Thoracic aorta (tissue), 2 donors: ENCODE data around the gene CCDC88C. TPM values are rescaled to one million over a fixed set of nuclear protein-coding genes. Genes with fewer than 3 reads are reported as not detected.

ENCODE experiments used
- ATAC-seq: fragments of 150-250 bp; one replicate; pipeline ENCODE4 v1.8.0; 2017; ENCODE audit warnings: low read depth; ENCODE audit not compliant: insufficient number of reproducible peaks, low FRiP score
- DNase-seq: peaks from one replicate; pipeline ENCODE4 v3.0.0-alpha.2; 2020; ENCODE audit warnings: low spot score
- H3K27ac ChIP-seq, 2 donors: fragments of 200-600 bp; sonication (generic); 1 replicate in 1 of 2; 2 replicates in 1 of 2; pipeline ENCODE4 v1.5.1; 2016; ENCODE audit warnings: mild to moderate bottlenecking in 2 of 2, moderate library complexity in 2 of 2
- H3K27me3 ChIP-seq: fragments of 200-600 bp; sonication (generic); replicated peaks from 2 replicates; pipeline ENCODE4 v1.6.0; 2016; ENCODE audit warnings: mild to moderate bottlenecking; ENCODE audit not compliant: insufficient read depth
- H3K36me3 ChIP-seq: fragments of 200-600 bp; sonication (generic); one replicate; pipeline ENCODE4 v1.5.1; 2016
- H3K4me1 ChIP-seq, 2 donors: fragments of 200-600 bp; sonication (generic); 1 replicate in 1 of 2; 2 replicates in 1 of 2; pipeline versions ENCODE4 v1.5.1 to v1.6.0; 2016; ENCODE audit warnings: low read depth in 2 of 2, mild to moderate bottlenecking in 1 of 2; ENCODE audit not compliant: control insufficient read depth in 1 of 2
- H3K4me3 ChIP-seq: fragments of 200-600 bp; sonication (generic); 2 replicates; pipeline ENCODE4 v1.5.1; 2016; ENCODE audit warnings: mild to moderate bottlenecking
- H3K9me3 ChIP-seq: fragments of 200-600 bp; sonication (generic); 2 replicates; pipeline ENCODE4 v1.5.1; 2016
- CTCF ChIP-seq: fragments of 200-600 bp; sonication (generic); IDR thresholded peaks from one replicate; pipeline ENCODE4 v1.5.1; 2019; ENCODE audit warnings: antibody characterized with exemption
- total RNA-seq, 2 donors: library from RNA; depleted of rRNA; stranded (reverse); fragments of >200 nt; gene quantifications; one replicate each; pipeline versions ENCODE4 v1.1.0 to v1.2.3, GENCODE V29; 2016

Gene CCDC88C
- total RNA-seq, 2 donors from 2014 or later: 3.7 to 11.5 TPM

- TF ChIP-seq CTCF: no peak
- Histone ChIP-seq H3K4me1 (peaks cover 0 to 5% of the 10 kb centered on the region in 2 donors), H3K27me3 (no peaks in the 10 kb centered on the region), H3K9me3 (no peaks in the 10 kb centered on the region), H3K27ac (no peak overlapping the region), H3K36me3 (no peaks in the 10 kb centered on the region), H3K4me3 (no peak overlapping the region)
- DNase-seq (no peak), ATAC-seq (no peak)
Observed at GRCh38 chr14:91376547-91377477, 40.8 kb downstream of the CCDC88C start.

DNA sequence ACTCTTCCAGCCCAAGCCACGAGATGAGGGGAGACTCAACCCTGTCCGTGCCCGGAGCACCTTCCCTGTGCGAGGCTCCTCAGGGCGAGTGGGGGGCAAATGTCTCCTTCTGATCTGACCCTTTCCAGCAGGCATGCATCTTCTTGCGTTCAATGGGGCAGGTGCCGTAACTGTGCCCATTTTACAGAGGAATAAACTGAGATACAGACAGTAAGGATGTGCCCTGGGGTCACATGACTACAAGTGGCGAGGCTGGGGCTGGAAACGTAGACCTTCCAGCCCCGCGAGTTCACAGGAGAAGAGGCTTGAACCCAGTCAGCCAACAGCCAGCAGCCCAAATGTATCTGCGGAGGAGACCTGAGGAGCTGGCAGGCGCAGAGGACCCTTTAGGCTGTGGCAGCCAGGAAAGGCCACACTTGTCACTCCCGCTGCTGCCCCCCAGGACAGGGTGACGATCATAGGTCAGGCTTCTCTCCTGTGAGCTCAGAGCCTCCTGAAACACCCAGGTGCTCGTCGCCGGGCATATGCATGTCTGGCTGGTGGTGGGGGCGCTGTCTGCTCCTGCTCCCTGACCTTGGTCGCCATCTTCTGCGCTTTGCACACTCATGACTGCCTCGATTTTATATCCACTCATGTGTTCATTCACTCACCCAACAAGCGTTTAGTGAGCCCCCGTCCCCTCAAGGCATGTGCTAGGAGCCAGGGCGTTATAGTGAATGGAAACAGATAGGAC, 41.7 kb downstream of the CCDC88C start:
- Histone ChIP-seq H3K4me1 (peaks cover 0 to 5% of the 10 kb centered on the region in 2 donors), H3K27ac (no peak overlapping the region), H3K36me3 (no peaks in the 10 kb centered on the region), H3K4me3 (no peak overlapping the region), H3K27me3 (no peaks in the 10 kb centered on the region), H3K9me3 (no peaks in the 10 kb centered on the region)
- ATAC-seq: no peak
- TF ChIP-seq CTCF: no peak
- DNase-seq: no peak

- Histone ChIP-seq H3K36me3 (no peaks in the 10 kb centered on the region), H3K4me1 (peaks cover 0 to 5% of the 10 kb centered on the region in 2 donors), H3K4me3 (no peak overlapping the region), H3K9me3 (no peaks in the 10 kb centered on the region), H3K27ac (no peak overlapping the region), H3K27me3 (no peaks in the 10 kb centered on the region)
- TF ChIP-seq CTCF: no peak
- ATAC-seq: no peak
- DNase-seq: no peak
Observed at GRCh38 chr14:91374879-91375702, 42.5 kb downstream of the CCDC88C start.

- no peak for ATAC-seq
- TF ChIP-seq CTCF: no peak
- no peak overlapping the region for H3K4me3 ChIP-seq
Observed at GRCh38 chr14:91374287-91374878, 43.2 kb downstream of the CCDC88C start.

More at GRCh38 chr14:91374287-91374878, 43.2 kb downstream of the CCDC88C start:
- no peaks in the 10 kb centered on the region for H3K9me3 ChIP-seq
- no peak for DNase-seq
- H3K27ac ChIP-seq: no peak overlapping the region
- H3K27me3 ChIP-seq: no peaks in the 10 kb centered on the region
- H3K4me1 ChIP-seq: peaks cover 0 to 5% of the 10 kb centered on the region in 2 donors
- no peaks in the 10 kb centered on the region for H3K36me3 ChIP-seq
